ENCODE measurements around the gene MTMR6.

GRCh38 chr13:25291691-25292090 lies 4.4 kb upstream of the MTMR6 start:
- TF ChIP-seq CTCF (IDR thresholded peaks at IDR 0.05 in 4 of 5, conservative IDR thresholded peaks at IDR 0.05 in 1 of 5) (no peak), POLR2A (IDR thresholded peaks at IDR 0.05) (no peak)
